ENCODE results near the gene UBE2L3.

GRCh38 chr22:21622919-21623647 is 55.6 kb downstream of the UBE2L3 start:
- no peak for TF ChIP-seq POLR2A (IDR thresholded peaks at IDR 0.05)
- no peak for TF ChIP-seq CTCF (IDR thresholded peaks at IDR 0.05)
